ENCODE data around the gene GTF2A2. TPM values are rescaled to one million over a fixed set of nuclear protein-coding genes. Genes with fewer than 3 reads are reported as not detected.

The GTF2A2 gene
- total RNA-seq, 1 donor from 2014 or later = 125 TPM

DNA sequence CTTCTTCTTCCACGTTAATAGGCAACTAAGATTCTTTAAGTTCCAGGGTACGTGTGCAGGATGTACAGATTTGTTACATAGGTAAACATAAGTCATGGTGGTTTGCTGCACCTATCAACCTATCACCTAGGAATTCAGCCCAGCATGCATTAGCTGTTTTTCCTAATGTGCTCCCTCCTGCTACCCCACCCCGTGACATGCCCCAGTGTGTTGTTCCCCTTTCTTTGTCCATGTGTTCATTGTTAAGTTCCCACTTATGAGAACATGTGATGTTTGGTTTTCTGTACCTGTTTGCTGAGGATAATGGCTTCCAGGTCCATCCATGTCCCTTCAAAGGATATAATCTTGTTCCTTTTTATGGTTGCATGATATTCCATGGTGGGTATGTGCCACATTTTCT lies 21.1 kb downstream of the GTF2A2 start:
- TF ChIP-seq, protein P1, sequence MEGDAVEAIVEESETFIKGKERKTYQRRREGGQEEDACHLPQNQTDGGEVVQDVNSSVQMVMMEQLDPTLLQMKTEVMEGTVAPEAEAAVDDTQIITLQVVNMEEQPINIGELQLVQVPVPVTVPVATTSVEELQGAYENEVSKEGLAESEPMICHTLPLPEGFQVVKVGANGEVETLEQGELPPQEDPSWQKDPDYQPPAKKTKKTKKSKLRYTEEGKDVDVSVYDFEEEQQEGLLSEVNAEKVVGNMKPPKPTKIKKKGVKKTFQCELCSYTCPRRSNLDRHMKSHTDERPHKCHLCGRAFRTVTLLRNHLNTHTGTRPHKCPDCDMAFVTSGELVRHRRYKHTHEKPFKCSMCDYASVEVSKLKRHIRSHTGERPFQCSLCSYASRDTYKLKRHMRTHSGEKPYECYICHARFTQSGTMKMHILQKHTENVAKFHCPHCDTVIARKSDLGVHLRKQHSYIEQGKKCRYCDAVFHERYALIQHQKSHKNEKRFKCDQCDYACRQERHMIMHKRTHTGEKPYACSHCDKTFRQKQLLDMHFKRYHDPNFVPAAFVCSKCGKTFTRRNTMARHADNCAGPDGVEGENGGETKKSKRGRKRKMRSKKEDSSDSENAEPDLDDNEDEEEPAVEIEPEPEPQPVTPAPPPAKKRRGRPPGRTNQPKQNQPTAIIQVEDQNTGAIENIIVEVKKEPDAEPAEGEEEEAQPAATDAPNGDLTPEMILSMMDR (conservative IDR thresholded peaks at IDR 0.05) = no peak
- no peak overlapping the region for H3K27ac Mint-ChIP-seq (ENCODE audit: unreplicated experiment)

DNA sequence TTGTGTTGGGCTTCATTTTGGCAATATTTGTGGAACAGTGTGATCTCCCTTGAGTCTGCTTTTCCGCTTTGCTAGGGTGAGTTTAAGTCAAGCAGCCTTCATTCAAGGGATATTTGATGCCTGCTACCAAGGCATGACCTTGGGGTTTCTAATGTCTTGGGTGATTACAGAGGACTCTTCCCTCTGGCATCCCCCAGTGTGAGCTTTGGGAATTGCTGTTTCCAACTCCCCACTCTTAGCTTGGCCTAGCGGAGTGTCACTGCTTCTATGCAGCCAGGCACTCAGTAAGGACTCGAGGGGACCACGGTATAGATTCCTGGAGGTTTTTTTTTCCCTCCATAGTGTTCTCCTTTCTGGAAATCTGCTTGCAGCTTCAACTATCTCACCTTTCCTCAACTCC lies 24.6 kb downstream of the GTF2A2 start:
- Mint-ChIP-seq H3K36me3 (ENCODE audit: low read depth) (peaks cover 12% of the 10 kb centered on the region), H3K9me3 (no peaks in the 10 kb centered on the region), H3K4me3 (no peak overlapping the region), H3K4me1 (no peaks in the 10 kb centered on the region), H3K27ac (ENCODE audit: unreplicated experiment) (no peak overlapping the region), H3K27me3 (ENCODE audit: low read depth) (no peaks in the 10 kb centered on the region)
- TF ChIP-seq, protein P1 (conservative IDR thresholded peaks at IDR 0.05) = peak; percentile 42
- DNase-seq (ENCODE audit: low read depth, low spot score) = peak; percentile 6

More for the DNA sequence above, 21.1 kb downstream of the GTF2A2 start:
- DNase-seq (ENCODE audit: low read depth, low spot score) = no peak
- Mint-ChIP-seq H3K4me1 (no peaks in the 10 kb centered on the region), H3K27me3 (ENCODE audit: low read depth) (no peaks in the 10 kb centered on the region), H3K9me3 (no peaks in the 10 kb centered on the region), H3K36me3 (ENCODE audit: low read depth) (peaks cover 14% of the 10 kb centered on the region), H3K4me3 (no peak overlapping the region)

DNA sequence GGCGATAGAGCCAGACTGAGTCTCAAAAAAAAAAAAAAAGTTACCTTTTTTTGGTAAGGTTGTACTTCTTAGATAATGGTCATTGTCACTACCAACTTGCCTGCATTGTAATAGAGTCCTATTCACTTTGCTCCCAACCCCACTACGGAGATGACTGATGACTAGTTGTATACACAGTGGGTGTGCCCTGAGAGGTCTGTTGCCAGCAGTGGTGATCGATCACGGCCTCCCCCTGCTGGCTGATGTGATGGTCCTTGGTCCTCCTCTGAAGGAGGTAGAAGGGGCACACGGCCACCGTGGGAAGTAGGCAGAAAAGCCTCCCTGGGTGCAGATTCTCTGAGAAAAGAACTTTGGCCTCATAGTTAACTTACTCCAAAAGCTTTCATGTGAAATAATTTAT lies 35.0 kb downstream of the GTF2A2 start:
- Mint-ChIP-seq H3K36me3 (ENCODE audit: low read depth) (no peaks in the 10 kb centered on the region), H3K27me3 (ENCODE audit: low read depth) (peaks cover 15% of the 10 kb centered on the region), H3K4me3 (no peak overlapping the region), H3K4me1 (no peaks in the 10 kb centered on the region), H3K27ac (ENCODE audit: unreplicated experiment) (no peak overlapping the region), H3K9me3 (no peaks in the 10 kb centered on the region)
- DNase-seq (ENCODE audit: low read depth, low spot score) = peak; percentile 37
- TF ChIP-seq, protein P1 (conservative IDR thresholded peaks at IDR 0.05) = peak; percentile 62

DNA sequence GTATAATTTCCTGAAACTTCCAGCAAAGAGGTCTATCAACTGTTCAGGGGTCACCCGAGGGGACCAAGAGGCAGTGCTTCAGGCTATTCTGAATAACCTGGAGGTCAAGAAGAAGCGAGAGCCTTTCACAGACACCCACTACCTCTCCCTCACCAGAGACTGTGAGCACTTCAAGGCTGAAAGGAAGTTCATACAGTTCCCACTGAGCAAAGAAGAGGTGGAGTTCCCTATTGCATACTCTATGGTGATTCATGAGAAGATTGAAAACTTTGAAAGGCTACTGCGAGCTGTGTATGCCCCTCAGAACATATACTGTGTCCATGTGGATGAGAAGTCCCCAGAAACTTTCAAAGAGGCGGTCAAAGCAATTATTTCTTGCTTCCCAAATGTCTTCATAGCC lies 38.9 kb downstream of the GTF2A2 start:
- Mint-ChIP-seq H3K4me3 (no peak overlapping the region), H3K27ac (ENCODE audit: unreplicated experiment) (no peak overlapping the region), H3K9me3 (no peaks in the 10 kb centered on the region), H3K4me1 (peaks cover 4% of the 10 kb centered on the region), H3K27me3 (ENCODE audit: low read depth) (peaks cover 23% of the 10 kb centered on the region), H3K36me3 (ENCODE audit: low read depth) (no peaks in the 10 kb centered on the region)
- DNase-seq (ENCODE audit: low read depth, low spot score) = no peak
- TF ChIP-seq, protein P1 (conservative IDR thresholded peaks at IDR 0.05) = no peak

DNA sequence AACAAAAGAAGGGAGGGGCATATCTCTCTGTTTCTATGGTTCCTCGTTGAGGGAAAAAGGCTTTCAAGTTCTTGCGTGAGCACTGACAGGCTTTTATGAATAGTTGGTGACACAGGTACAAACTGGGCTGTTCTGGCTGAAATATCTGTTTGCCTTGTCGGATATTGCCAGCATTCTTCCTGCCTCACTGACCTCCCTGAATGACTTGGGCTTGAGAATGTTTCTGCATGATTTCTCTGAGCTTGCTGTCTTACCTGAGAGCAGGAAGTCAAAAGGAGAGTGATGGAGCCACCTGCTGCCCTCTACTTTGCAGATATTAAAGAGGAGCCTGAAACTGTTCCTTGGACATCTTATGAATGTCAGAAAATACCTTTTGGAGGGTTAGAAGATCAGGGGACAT lies 40.9 kb downstream of the GTF2A2 start:
- Mint-ChIP-seq H3K9me3 (no peaks in the 10 kb centered on the region), H3K4me3 (no peak overlapping the region), H3K4me1 (peaks cover 4% of the 10 kb centered on the region), H3K36me3 (ENCODE audit: low read depth) (no peaks in the 10 kb centered on the region), H3K27ac (ENCODE audit: unreplicated experiment) (no peak overlapping the region), H3K27me3 (ENCODE audit: low read depth) (peaks cover 34% of the 10 kb centered on the region)
- TF ChIP-seq, protein P1 (conservative IDR thresholded peaks at IDR 0.05) = no peak
- DNase-seq (ENCODE audit: low read depth, low spot score) = no peak

DNA sequence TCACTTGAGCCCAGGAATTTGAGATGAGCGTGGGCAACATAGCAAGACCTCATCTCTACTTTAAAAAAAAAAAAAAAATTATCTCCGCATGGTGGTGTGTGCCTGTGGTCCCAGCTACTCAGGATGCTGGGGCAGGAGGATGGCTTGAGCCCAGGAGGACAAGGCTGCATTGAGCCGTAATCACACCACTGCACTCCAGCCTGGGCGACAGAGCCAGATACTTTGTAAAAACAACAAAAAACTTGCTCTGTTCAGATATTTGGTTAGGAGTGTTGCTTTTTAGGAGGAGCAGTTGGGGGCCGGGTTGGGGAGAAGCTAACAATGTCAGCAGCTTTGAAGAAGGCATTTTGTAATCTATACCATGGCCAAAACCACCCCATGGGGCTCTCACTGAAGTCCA lies 41.7 kb downstream of the GTF2A2 start:
- H3K9me3 Mint-ChIP-seq = peaks cover 3% of the 10 kb centered on the region
- H3K36me3 Mint-ChIP-seq (ENCODE audit: low read depth) = no peaks in the 10 kb centered on the region
- no peak overlapping the region for H3K27ac Mint-ChIP-seq (ENCODE audit: unreplicated experiment)
- H3K4me3 Mint-ChIP-seq = no peak overlapping the region
- TF ChIP-seq, protein P1 (conservative IDR thresholded peaks at IDR 0.05) = no peak
- H3K27me3 Mint-ChIP-seq (ENCODE audit: low read depth) = peaks cover 36% of the 10 kb centered on the region
- DNase-seq (ENCODE audit: low read depth, low spot score) = no peak
- peaks cover 4% of the 10 kb centered on the region for H3K4me1 Mint-ChIP-seq

All from neural crest cell (in vitro differentiated cells).